Activated naive CD4-positive, alpha-beta T cell treated with anti-CD3 and anti-CD28 coated beads, Interleukin-2, amount 50 U/mL, for 72 hours (primary cell): ENCODE results near the gene OR9A4. TPM values are rescaled to one million over a fixed set of nuclear protein-coding genes. Genes with fewer than 3 reads are reported as not detected.
A peak's percentile ranks its signal among the peaks of the same experiment; 100 is the strongest.
"Not testable (repeated sequence)": the region's sequence is repeated elsewhere in the genome, so short reads cannot be mapped to it uniquely, and the experiment has no call there.

Experiments
- ATAC-seq, 2 donors: fragments of 150-1000 bp; cut with Tn5 transposase; 2 replicates each; pipeline ENCODE4 v1.10.0; 2021; ENCODE audit warnings: mild to moderate bottlenecking in 2 of 2, moderate library complexity in 2 of 2
- DNase-seq, 2 donors: peaks; one replicate each; pipeline ENCODE4 v3.0.0; 2021 to 2022; ENCODE audit warnings: low spot score in 2 of 2
- H3K27ac Mint-ChIP-seq, 2 donors: one replicate each; pipeline ENCODE4 v1.8.0; 2022; ENCODE audit warnings: mild to moderate bottlenecking in 2 of 2, mixed read lengths in 2 of 2
- H3K36me3 Mint-ChIP-seq, 2 donors: one replicate each; pipeline ENCODE4 v1.8.0; 2022; ENCODE audit warnings: mixed read lengths in 2 of 2
- H3K9me3 Mint-ChIP-seq, 2 donors: one replicate each; pipeline ENCODE4 v1.8.0; 2022; ENCODE audit warnings: mixed read lengths in 2 of 2
- total RNA-seq, 2 donors: library from RNA; stranded (reverse); gene quantifications; one replicate each; pipeline ENCODE4 v1.2.3, GENCODE V29; 2022

The OR9A4 gene, protein sequence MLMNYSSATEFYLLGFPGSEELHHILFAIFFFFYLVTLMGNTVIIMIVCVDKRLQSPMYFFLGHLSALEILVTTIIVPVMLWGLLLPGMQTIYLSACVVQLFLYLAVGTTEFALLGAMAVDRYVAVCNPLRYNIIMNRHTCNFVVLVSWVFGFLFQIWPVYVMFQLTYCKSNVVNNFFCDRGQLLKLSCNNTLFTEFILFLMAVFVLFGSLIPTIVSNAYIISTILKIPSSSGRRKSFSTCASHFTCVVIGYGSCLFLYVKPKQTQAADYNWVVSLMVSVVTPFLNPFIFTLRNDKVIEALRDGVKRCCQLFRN
- total RNA-seq = not detected

DNA sequence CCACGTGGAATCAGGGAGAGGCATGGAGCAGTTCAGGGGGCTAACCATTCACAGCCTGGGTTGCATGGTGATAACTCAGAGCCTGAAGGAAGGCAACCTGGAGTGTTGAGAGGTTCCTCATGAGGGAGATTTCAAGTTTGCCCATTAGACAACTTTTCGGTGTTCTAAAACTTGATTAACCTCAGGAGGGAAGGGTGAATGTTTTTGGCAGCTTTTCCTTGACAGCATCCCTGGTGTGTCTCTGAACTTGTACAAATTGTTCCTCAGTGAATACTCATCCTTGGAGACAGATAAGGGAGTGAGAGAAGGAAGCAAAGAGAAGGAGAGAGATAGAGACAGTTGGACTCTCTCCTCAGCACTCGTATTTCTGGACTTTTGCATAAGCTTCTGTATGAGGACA, at the start of gene OR9A4:
Gene OR9A4, plus strand, starts transcription at position 301 of the 400 bp plus-strand sequence. CDS start 2,477 bp downstream, outside the sequence.
- ATAC-seq = no peak
- H3K36me3 Mint-ChIP-seq = no peaks in the 10 kb centered on the region
- H3K27ac Mint-ChIP-seq = no peak within 1 kb of the TSS
- peaks cover 0 to 5% of the 10 kb centered on the region in 2 donors for H3K9me3 Mint-ChIP-seq
- no peak for DNase-seq

- Mint-ChIP-seq H3K36me3 (peaks cover 0 to 4% of the 10 kb centered on the region in 2 donors), H3K9me3 (peaks cover 0 to 5% of the 10 kb centered on the region in 2 donors), H3K27ac (no peak overlapping the region)
- DNase-seq (no peak), ATAC-seq (no peak)
Observed at GRCh38 chr7:141866974-141867373, 49.2 kb upstream of the OR9A4 start.

DNA sequence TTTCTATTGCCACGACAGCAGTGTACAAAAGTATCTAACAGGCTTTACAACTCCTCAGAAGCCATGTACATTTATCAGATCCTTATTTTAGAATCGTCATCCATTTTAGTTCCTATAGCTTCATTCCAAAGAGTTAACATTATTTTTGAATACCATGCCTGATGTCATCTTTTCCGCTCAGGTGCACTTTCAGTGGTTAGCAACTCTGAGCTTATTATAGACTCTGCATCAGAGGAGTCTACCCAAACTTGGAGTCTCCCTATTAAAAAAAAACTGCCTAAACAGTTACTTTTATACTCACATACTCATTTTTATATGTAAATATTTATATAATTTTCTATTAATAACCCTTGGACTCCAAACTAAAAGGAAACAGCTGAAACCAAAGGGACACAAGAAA, 43.3 kb upstream of the OR9A4 start:
- Mint-ChIP-seq H3K27ac (no peak overlapping the region), H3K36me3 (no peaks in the 10 kb centered on the region), H3K9me3 (peaks cover 4 to 5% of the 10 kb centered on the region in 2 donors)
- ATAC-seq (no peak), DNase-seq (no peak)

DNA sequence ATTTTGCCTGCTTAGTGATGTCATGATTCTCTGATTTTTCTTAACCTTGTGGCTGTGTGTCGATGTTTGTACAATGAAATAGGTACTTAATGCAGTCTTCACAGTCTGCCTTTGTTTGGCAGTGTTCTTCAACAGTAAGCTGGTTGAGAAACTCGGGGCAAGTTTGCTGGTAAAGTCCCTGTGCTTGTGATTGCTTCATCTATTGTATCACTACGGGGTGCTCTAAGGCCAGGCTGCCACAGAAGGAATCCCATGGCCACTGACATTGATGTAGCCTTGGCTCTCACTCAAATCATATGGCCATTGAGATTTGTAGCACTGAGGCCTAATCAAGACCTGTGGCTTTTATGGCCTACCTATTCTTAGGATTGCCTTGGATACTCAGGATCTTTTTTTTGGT, 41.4 kb upstream of the OR9A4 start:
- no peak for ATAC-seq

GRCh38 chr7:141875453-141875852, 40.7 kb upstream of the OR9A4 start:
- H3K36me3 Mint-ChIP-seq = no peaks in the 10 kb centered on the region

More for the DNA sequence above, 41.4 kb upstream of the OR9A4 start:
- H3K27ac Mint-ChIP-seq = no peak overlapping the region
- no peaks in the 10 kb centered on the region for H3K36me3 Mint-ChIP-seq
- no peak for DNase-seq
- H3K9me3 Mint-ChIP-seq = peaks cover 0 to 4% of the 10 kb centered on the region in 2 donors

DNA sequence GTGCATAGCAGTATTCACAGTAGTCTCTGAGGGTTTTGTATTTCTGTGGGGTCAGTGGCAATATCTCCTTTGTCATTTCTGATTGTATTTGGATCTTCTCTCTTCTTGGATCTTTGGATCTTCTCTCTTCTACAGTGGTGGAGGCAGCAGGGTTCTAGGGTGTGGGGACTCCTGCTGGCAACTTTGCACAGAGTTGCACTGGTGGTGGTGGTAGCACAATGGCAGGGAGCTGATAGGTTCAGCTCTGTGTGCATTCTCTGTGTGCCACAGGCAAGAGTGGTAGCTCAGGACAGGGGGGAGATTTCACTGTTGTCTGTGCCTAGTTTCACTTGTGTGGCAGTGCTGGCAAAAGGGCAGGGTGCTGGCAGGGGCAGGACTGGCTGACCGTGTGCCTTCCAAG, 39.8 kb upstream of the OR9A4 start:
- no peak for ATAC-seq
- no peak for DNase-seq
- Mint-ChIP-seq H3K36me3 (no peaks in the 10 kb centered on the region), H3K9me3 (peaks cover 0 to 4% of the 10 kb centered on the region in 2 donors), H3K27ac (no peak overlapping the region)

More at GRCh38 chr7:141875453-141875852, 40.7 kb upstream of the OR9A4 start:
- no peak overlapping the region for H3K27ac Mint-ChIP-seq
- DNase-seq (no peak), ATAC-seq (no peak)
- peaks cover 0 to 4% of the 10 kb centered on the region in 2 donors for H3K9me3 Mint-ChIP-seq

GRCh38 chr7:141877365-141877764, 38.8 kb upstream of the OR9A4 start:
- DNase-seq (no peak), ATAC-seq (no peak)
- H3K36me3 Mint-ChIP-seq = no peaks in the 10 kb centered on the region
- peaks cover 0 to 4% of the 10 kb centered on the region in 2 donors for H3K9me3 Mint-ChIP-seq
- H3K27ac Mint-ChIP-seq = no peak overlapping the region

DNA sequence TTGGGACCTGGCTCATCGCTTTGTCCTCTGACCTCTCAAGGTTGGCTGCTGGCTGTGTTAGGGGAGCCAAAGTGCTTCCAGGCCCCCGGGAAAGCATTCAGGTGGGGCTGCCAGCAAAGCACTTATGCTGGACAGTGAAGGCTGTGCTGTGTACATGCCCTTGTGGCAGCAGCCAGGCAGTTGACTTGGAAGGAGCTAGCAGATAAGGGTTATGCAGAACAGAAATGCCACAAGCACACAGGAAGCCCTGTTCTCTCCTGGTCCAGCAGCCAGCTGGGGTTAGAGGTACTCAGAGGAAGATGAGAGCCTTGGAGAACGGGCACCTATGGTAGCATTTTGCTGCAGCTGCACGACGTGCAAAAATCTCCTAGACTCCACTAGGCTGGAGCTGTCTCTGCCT, 35.2 kb upstream of the OR9A4 start:
- Mint-ChIP-seq H3K27ac (no peak overlapping the region), H3K9me3 (peaks cover 0 to 7% of the 10 kb centered on the region in 2 donors), H3K36me3 (no peaks in the 10 kb centered on the region)
- ATAC-seq (no peak), DNase-seq (no peak)

GRCh38 chr7:141884539-141885225, 31.5 kb upstream of the OR9A4 start:
- Mint-ChIP-seq H3K36me3 (no peaks in the 10 kb centered on the region), H3K27ac (no peak overlapping the region), H3K9me3 (peaks cover 0 to 7% of the 10 kb centered on the region in 2 donors)
- ATAC-seq (peak; percentile 33 to 83), DNase-seq (no peak)

DNA sequence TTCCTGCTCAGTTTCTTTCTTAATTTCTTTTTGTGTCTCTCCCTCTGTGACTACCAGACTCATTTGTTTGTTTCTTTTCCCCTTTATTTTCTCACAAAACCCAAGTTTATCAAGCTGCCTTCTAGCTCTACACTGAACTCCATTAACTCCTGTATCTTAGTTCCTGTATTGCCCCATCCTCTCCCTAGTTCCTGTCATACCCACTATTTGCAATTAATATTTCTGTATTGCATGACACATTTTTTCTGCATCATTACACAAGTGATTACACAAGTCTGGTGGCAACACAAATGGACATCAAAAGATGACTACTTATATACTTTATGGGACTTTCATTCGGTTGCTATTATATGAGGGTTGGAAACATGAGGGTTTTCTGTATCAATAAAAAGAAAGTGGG, 26.9 kb upstream of the OR9A4 start:
- DNase-seq = no peak
- Mint-ChIP-seq H3K9me3 (peaks cover 0 to 7% of the 10 kb centered on the region in 2 donors), H3K36me3 (no peaks in the 10 kb centered on the region), H3K27ac (no peak overlapping the region)
- ATAC-seq = no peak

DNA sequence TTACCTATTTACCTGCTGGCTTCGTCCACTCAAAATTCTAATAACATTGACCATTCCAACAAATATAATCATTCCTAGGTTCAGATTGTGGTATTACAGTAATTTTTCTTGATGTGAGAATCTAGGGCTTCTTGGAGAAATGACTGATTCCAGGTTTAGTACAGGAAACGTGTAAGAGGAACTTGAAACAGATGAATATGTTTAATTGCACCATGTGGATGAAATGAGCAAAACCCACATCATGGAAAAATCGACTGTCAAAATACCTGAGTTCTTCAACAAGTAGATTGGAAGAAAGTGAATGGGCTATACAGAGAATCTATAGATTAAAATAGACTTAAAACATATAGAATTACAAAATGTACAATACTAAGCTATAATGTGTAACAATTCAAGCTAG, 24.9 kb upstream of the OR9A4 start:
- ATAC-seq (no peak), DNase-seq (no peak)
- Mint-ChIP-seq H3K9me3 (no peaks in the 10 kb centered on the region), H3K27ac (no peak overlapping the region), H3K36me3 (no peaks in the 10 kb centered on the region)

- not testable (repeated sequence) for DNase-seq, H3K36me3 Mint-ChIP-seq
Observed at GRCh38 chr7:141899366-141899765, 16.8 kb upstream of the OR9A4 start.

DNA sequence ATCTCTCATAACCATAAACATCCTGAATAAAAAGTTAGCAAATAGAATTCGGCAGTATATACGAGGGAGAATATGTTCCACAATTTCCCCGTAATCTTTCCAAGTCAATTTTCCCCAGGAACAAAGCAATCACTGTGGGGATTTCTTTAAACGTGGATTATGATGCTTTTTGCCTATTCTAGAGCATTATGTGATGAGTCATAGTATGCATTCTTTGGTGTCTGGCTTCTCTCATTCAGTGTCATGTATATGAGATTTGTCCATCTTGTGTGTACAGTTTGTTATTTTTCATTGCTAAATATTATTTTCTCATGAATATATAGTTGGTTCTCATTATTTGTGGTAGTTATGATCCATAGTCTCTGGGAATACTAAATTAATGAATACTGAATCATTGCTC, 9.9 kb upstream of the OR9A4 start:
- no peak for ATAC-seq
- no peak overlapping the region for H3K27ac Mint-ChIP-seq

More at GRCh38 chr7:141899366-141899765, 16.8 kb upstream of the OR9A4 start:
- H3K9me3 Mint-ChIP-seq, ATAC-seq, H3K27ac Mint-ChIP-seq: not testable (repeated sequence)

GRCh38 chr7:141911391-141911790, 4.8 kb upstream of the OR9A4 start:
- Mint-ChIP-seq H3K36me3 (no peaks in the 10 kb centered on the region), H3K27ac (no peak overlapping the region), H3K9me3 (no peaks in the 10 kb centered on the region)
- no peak for ATAC-seq
- no peak for DNase-seq

More for the DNA sequence above, 9.9 kb upstream of the OR9A4 start:
- H3K36me3 Mint-ChIP-seq = no peaks in the 10 kb centered on the region
- DNase-seq = no peak
- no peaks in the 10 kb centered on the region for H3K9me3 Mint-ChIP-seq

DNA sequence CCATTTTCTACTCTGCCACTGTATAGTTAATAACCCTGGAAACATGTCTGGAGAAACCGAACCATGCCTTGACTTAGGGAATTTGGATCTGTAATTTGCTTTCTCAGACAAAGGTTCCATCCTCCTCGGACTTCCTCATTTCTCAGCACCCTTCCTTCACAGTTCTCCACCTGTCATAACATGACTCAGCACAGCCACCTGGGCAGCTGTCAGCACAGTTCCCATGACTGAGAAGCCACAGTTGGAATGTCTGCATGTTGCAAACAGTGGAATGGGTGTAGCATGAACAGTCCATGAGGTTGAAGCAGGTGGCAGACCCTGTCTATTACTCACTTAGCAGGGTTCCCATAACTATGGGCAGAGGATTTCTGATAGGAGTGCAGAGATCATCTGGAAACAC, 634 bp upstream of the OR9A4 start:
- Mint-ChIP-seq H3K36me3 (no peaks in the 10 kb centered on the region), H3K9me3 (peaks cover 0 to 5% of the 10 kb centered on the region in 2 donors), H3K27ac (no peak overlapping the region)
- no peak for ATAC-seq
- no peak for DNase-seq

DNA sequence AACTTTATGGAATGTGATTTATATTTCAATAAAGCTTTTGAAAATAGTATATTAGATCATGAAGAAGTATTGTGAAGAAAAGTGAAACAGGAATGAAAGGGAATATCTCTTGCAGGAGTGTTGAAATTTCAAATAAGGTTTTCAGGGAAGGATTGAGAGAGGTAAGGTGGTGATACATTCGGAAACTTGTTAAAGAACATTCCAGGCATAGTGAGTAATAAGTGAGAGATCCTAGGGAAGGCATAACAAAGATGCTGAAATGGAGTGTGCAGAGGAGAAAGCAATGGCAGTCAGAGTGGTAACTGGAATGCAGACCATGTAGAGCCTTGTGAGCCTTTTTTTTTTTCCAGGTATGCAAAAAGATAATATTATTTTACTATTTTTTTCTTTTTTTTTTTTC, 4.1 kb downstream of the OR9A4 start:
- Mint-ChIP-seq H3K36me3 (no peaks in the 10 kb centered on the region), H3K27ac (no peak overlapping the region), H3K9me3 (peaks cover 0 to 5% of the 10 kb centered on the region in 2 donors)
- ATAC-seq = no peak
- no peak for DNase-seq

DNA sequence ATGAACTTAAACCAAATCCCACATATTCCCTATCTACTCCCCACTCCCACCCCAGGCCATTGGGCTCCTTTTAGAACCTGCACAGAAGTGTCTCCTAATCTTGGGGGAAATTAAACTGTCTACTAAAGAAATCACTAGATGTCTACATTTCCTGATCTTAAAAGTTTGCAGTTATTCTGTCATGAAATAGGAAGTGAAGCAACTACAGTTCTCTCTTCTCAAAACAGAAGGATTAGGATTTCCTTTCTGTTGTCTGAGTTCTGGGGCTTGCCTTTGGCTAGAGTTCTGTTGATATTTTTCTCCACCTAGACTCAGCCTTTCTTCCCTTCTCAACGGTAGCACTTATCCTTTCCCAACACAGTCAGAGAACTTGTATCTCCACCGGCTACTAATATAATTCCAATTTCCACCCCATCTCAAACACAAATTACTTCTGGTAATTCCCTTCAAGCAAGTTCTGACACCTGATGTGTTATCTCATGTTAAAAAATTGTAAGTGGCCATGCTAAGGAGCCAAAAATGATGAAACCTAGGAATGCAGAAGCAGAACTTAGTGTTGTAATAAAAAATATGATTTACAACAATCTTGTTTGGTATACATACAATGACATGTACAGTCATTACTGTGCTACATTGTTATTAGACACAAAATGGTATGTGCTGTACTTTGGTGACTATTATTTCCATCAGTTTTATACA, 12.1 kb downstream of the OR9A4 start:
- H3K36me3 Mint-ChIP-seq = peaks cover 0 to 7% of the 10 kb centered on the region in 2 donors
- ATAC-seq (no peak), DNase-seq (no peak)
- H3K27ac Mint-ChIP-seq = no peak overlapping the region
- no peaks in the 10 kb centered on the region for H3K9me3 Mint-ChIP-seq
